ENCODE data around the gene EPHB6.

DNA sequence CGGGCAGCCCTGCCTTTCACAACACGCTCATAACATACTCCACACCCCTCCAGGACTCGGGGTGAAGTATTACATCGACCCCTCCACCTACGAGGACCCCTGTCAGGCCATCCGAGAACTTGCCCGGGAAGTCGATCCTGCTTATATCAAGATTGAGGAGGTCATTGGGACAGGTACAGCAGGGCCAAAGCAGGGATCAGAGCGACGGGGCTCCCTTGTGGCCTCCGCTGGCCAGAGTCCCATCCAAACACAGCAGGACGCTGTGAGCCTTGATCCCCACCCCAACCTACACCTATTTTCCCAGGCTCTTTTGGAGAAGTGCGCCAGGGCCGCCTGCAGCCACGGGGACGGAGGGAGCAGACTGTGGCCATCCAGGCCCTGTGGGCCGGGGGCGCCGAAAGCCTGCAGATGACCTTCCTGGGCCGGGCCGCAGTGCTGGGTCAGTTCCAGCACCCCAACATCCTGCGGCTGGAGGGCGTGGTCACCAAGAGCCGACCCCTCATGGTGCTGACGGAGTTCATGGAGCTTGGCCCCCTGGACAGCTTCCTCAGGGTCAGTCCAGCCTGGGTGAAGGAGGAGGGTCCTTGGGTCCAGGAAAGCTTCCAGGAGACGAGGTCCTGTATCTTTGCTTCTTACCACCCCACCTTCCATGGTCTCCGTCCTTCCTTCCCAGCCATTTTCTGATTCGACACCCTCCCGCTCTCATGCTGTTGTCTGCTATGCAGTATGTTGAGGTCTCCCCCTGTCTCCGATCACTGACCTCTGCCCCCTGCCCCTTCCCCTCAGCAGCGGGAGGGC is 13.5 kb downstream of the EPHB6 start:
- TF ChIP-seq, protein P1, sequence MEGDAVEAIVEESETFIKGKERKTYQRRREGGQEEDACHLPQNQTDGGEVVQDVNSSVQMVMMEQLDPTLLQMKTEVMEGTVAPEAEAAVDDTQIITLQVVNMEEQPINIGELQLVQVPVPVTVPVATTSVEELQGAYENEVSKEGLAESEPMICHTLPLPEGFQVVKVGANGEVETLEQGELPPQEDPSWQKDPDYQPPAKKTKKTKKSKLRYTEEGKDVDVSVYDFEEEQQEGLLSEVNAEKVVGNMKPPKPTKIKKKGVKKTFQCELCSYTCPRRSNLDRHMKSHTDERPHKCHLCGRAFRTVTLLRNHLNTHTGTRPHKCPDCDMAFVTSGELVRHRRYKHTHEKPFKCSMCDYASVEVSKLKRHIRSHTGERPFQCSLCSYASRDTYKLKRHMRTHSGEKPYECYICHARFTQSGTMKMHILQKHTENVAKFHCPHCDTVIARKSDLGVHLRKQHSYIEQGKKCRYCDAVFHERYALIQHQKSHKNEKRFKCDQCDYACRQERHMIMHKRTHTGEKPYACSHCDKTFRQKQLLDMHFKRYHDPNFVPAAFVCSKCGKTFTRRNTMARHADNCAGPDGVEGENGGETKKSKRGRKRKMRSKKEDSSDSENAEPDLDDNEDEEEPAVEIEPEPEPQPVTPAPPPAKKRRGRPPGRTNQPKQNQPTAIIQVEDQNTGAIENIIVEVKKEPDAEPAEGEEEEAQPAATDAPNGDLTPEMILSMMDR (IDR thresholded peaks at IDR 0.05), result no peak
- TF ChIP-seq POLR2A (IDR thresholded peaks at IDR 0.05), result no peak

Data from lower leg skin (tissue), 3 donors.